Measurements from ENCODE around the gene RPS6KL1.

GRCh38 chr14:74954232-74954946, 31.3 kb upstream of the RPS6KL1 start:
- TF ChIP-seq POLR2AphosphoS5 (IDR thresholded peaks at IDR 0.05) = no peak
- TF ChIP-seq CTCF (IDR thresholded peaks at IDR 0.05; ENCODE audit: poor library complexity, severe bottlenecking) = no peak
- TF ChIP-seq TAF1 (IDR thresholded peaks at IDR 0.05; ENCODE audit: low read depth) = no peak
- no peak for TF ChIP-seq MXI1 (conservative IDR thresholded peaks at IDR 0.05; ENCODE audit: poor library complexity, severe bottlenecking)
